A549 (cell line): ENCODE measurements around the gene INPP5A. TPM values are rescaled to one million over a fixed set of nuclear protein-coding genes. Genes with fewer than 3 reads are reported as not detected.

ENCODE experiments used
- ATAC-seq, 2 experiments: fragments of 200-7000 bp in 1 of 2; fragments of >200 bp in 1 of 2; cut with Nextera tagmentation in 1 of 2; cut with Tn5 transposase in 1 of 2; 3 replicates each; pipeline versions ENCODE4 v1.8.0 to v1.9.1; 2018 to 2020; ENCODE audit warnings: mild to moderate bottlenecking in 1 of 2, moderate library complexity in 1 of 2
- CTCF ChIA-PET: fragments of 300-600 bp; sonication (Branson Sonifier 250); formaldehyde crosslinking; extraction: SDS; loops from one replicate; lab custom pipeline; 2021; ENCODE audit warnings: antibody characterized with exemption, inconsistent platforms; lab: Yijun Ruan, JAX
- POLR2A ChIA-PET: fragments of 350-600 bp; formaldehyde crosslinking; extraction: SDS; loops from one replicate; lab custom pipeline; 2021; ENCODE audit warnings: antibody characterized with exemption, inconsistent platforms; lab: Yijun Ruan, JAX
- DNase-seq, 2 experiments: peaks; one replicate each; pipeline versions ENCODE4 v3.0.0 to v3.0.0-alpha.2; 2011 to 2016; ENCODE audit warnings: low read depth in 1 of 2, low spot score in 1 of 2
- FAIRE-seq: peaks from 2 replicates; lab custom pipeline; 2011; peaks lifted over from hg19 to GRCh38; lab: Jason Lieb, UNC
- H3K27ac ChIP-seq, 2 experiments: fragments of >200 bp; sonication (Bioruptor Twin); formaldehyde crosslinking; 3 replicates each; pipeline ENCODE4 v1.5.1; 2016 to 2017
- H3K4me1 ChIP-seq: fragments of >200 bp; sonication (Bioruptor Twin); formaldehyde crosslinking; 3 replicates; pipeline ENCODE4 v1.6.1; 2016
- H3K4me2 ChIP-seq: fragments of >200 bp; sonication (Bioruptor Twin); formaldehyde crosslinking; 3 replicates; pipeline ENCODE4 v1.6.1; 2016
- H3K4me3 ChIP-seq: fragments of >200 bp; sonication (Bioruptor Twin); formaldehyde crosslinking; 3 replicates; pipeline ENCODE4 v1.5.1; 2016
- H3K9me3 ChIP-seq: fragments of >200 bp; sonication (Bioruptor Twin); formaldehyde crosslinking; 3 replicates; pipeline ENCODE4 v1.6.1; 2016
- CHD4 ChIP-seq: fragments of 200-600 bp; sonication (generic); IDR thresholded peaks from 2 replicates; pipeline ENCODE4 v1.6.1; 2016; ENCODE audit warnings: antibody characterized with exemption, mild to moderate bottlenecking, borderline replicate concordance
- ESRRA ChIP-seq: fragments of 150-350 bp; IDR thresholded peaks from 2 replicates; pipeline ENCODE4 v1.6.1; 2014; ENCODE audit warnings: mild to moderate bottlenecking, low read length, borderline replicate concordance
- FOSL2 ChIP-seq, 2 experiments: fragments of 450-650 bp in 1 of 2; fragments of >200 bp in 1 of 2; sonication (Bioruptor Twin) in 1 of 2; formaldehyde crosslinking; IDR thresholded peaks; 2 replicates each; pipeline versions ENCODE4 v1.5.0 to v1.6.1; 2016 to 2020; ENCODE audit warnings: mild to moderate bottlenecking in 1 of 2, moderate library complexity in 1 of 2
- GATA3 ChIP-seq: IDR thresholded peaks from 2 replicates; pipeline ENCODE4 v1.6.1; 2012; ENCODE audit warnings: borderline replicate concordance
- HMGXB4 ChIP-seq: fragments of 250-450 bp; sonication (Bioruptor Pico); IDR thresholded peaks from 2 replicates; pipeline ENCODE4 v1.5.0; 2021; ENCODE audit warnings: mild to moderate bottlenecking, moderate library complexity, borderline replicate concordance
- HOXA7 ChIP-seq: fragments of 250-450 bp; sonication (Bioruptor Pico); IDR thresholded peaks from 2 replicates; pipeline ENCODE4 v1.5.0; 2020; ENCODE audit warnings: mild to moderate bottlenecking, moderate library complexity
- JUN ChIP-seq, 2 experiments: fragments of >200 bp; sonication (Bioruptor Twin); formaldehyde crosslinking; IDR thresholded peaks; 2 replicates in 1 of 2; 3 replicates in 1 of 2; pipeline ENCODE4 v1.6.1; 2016 to 2017
- KDM5A ChIP-seq: fragments of 200-600 bp; sonication (generic); IDR thresholded peaks from 2 replicates; pipeline ENCODE4 v1.6.1; 2016; ENCODE audit warnings: antibody characterized with exemption, mild to moderate bottlenecking
- MAZ ChIP-seq: fragments of 150-350 bp; IDR thresholded peaks from 2 replicates; pipeline ENCODE4 v1.6.1; 2014; ENCODE audit warnings: antibody characterized with exemption, low read depth, low read length, borderline replicate concordance
- NR3C1 ChIP-seq: fragments of >200 bp; sonication (Bioruptor Twin); formaldehyde crosslinking; IDR thresholded peaks from 3 replicates; pipeline ENCODE4 v1.6.1; 2017
- PBX3 ChIP-seq: IDR thresholded peaks from 2 replicates; pipeline ENCODE4 v1.6.1; 2012
- REST ChIP-seq: fragments of 200-600 bp; sonication (generic); IDR thresholded peaks from 2 replicates; pipeline ENCODE4 v1.6.1; 2016; ENCODE audit warnings: antibody characterized with exemption, mild to moderate bottlenecking, moderate library complexity
- WGBS: methylation state at CpG from one replicate; pipeline ENCODE4 v1.1.6; 2017; ENCODE audit errors: missing lambda C conversion rate; 5-methylcytosine and 5-hydroxymethylcytosine counted together
- polyA plus RNA-seq, 4 experiments: library from polyadenylated mRNA; depleted of rRNA in 3 of 4; stranded (reverse); fragments of >200 nt; fragmentation: RNase III in 1 of 4; extraction: RNeasy Plus Mini Kit Qiagen cat#74134 plus additional on column Dnase treatment in 1 of 4; gene quantifications; 2 replicates in 3 of 4; 3 replicates in 1 of 4; pipeline ENCODE4 v1.2.3, GENCODE V29; 2011 to 2017

Gene INPP5A
- polyA plus RNA-seq, 2 of the 4 experiments (the other 2 are of a cell fraction), result 13.7 to 15.1 TPM

GRCh38 chr10:132713421-132714095, 176.0 kb downstream of the INPP5A start:
- no peak overlapping the region for H3K4me3 ChIP-seq
- 86% methylated on average over 4 of the region's 29 CpGs for WGBS
- FAIRE-seq (no peak), ATAC-seq (no peak), DNase-seq (no peak)
- no peak overlapping the region for H3K4me2 ChIP-seq
- ChIA-PET CTCF (interaction anchor here (0.6 kb wide), 1 partner anchor 1125 kb away, joined by 3 read pairs; no protein-coding TSS in a partner anchor), POLR2A (no interaction called here)
- 0 out of 3 replicates have a peak, but pooled peaks cover 3% of the 10 kb centered on the region for H3K9me3 ChIP-seq
- no peak for TF ChIP-seq NR3C1
- TF ChIP-seq MAZ, result no peak
- no peaks in the 10 kb centered on the region for H3K4me1 ChIP-seq
- no peak overlapping the region for H3K27ac ChIP-seq

- H3K4me2 ChIP-seq, result no peak overlapping the region
- CTCF ChIA-PET, result no interaction called here
- H3K4me3 ChIP-seq, result no peak overlapping the region
- H3K27ac ChIP-seq, result no peak overlapping the region
- no peak for DNase-seq
- POLR2A ChIA-PET, result no interaction called here
- 92% methylated on average over 44 of the region's 48 CpGs for WGBS
- no peak for TF ChIP-seq HOXA7
- no peak for TF ChIP-seq FOSL2 (IDR thresholded peaks at IDR 0.05)
- no peak for TF ChIP-seq FOSL2 (CRISPR knock-in tag; IDR thresholded peaks at IDR 0.05)
- no peak for TF ChIP-seq PBX3
- TF ChIP-seq CHD4, result no peak
- no peak for TF ChIP-seq REST
- no peak for TF ChIP-seq ESRRA
- TF ChIP-seq HMGXB4 (CRISPR knock-in tag), result no peak
- TF ChIP-seq JUN (IDR thresholded peaks at IDR 0.05), result no peak
- TF ChIP-seq KDM5A, result no peak
- no peak for TF ChIP-seq GATA3
- TF ChIP-seq, all 56 proteins: peak for 0
- no peaks in the 10 kb centered on the region for H3K4me1 ChIP-seq
- ATAC-seq (no peak), FAIRE-seq (no peak)
- H3K9me3 ChIP-seq, result 0 out of 3 replicates have a peak, but pooled peaks cover 8% of the 10 kb centered on the region
These were observed 176.8 kb downstream of the INPP5A start for GRCh38 chr10:132714096-132714985.
